GM12892 (cell line): ENCODE data around the gene LRIG3.

Source experiments
- POLR2A ChIP-seq: IDR thresholded peaks from 2 replicates; pipeline ENCODE4 v1.6.1; 2011; ENCODE audit warnings: low read depth, low read length, control low read depth
- POLR2AphosphoS5 ChIP-seq: IDR thresholded peaks from 2 replicates; pipeline ENCODE4 v1.6.1; 2011; ENCODE audit warnings: low read depth, low read length, control low read depth
- TAF1 ChIP-seq: IDR thresholded peaks from 2 replicates; pipeline ENCODE4 v1.6.1; 2011; ENCODE audit warnings: low read depth, mild to moderate bottlenecking, control low read depth, low read length, borderline replicate concordance

DNA sequence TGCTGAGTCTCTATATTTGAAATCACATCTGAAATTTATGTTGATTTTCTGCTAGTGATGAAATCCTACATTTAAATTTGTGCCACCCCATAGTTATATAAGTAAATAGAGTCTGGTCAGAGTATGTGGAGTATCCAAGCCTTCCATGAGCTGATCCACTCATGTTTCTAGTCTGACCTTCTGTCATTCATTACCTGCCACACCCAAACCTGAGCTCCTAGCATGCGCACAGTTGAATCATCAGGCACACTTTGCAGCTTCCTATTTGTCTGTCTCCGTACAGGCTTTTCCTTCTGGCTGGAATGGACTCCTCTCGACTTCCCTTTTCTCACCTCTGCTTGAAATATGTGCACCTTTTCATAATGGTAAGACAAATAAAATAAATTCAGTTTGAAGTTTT lies 45.3 kb upstream of the LRIG3 start:
- no peak for TF ChIP-seq TAF1
- TF ChIP-seq POLR2AphosphoS5, result no peak
- no peak for TF ChIP-seq POLR2A
